GM21737 (cell line): ENCODE measurements around the gene ERI3.

ENCODE experiments used
- ATAC-seq: cut with Tn5 transposase; IDR thresholded peaks from one replicate; pipeline ENCODE4 v1.9.1; 2021; ENCODE audit warnings: mild to moderate bottlenecking, moderate library complexity; ENCODE audit not compliant: unreplicated experiment

Gene ERI3

DNA sequence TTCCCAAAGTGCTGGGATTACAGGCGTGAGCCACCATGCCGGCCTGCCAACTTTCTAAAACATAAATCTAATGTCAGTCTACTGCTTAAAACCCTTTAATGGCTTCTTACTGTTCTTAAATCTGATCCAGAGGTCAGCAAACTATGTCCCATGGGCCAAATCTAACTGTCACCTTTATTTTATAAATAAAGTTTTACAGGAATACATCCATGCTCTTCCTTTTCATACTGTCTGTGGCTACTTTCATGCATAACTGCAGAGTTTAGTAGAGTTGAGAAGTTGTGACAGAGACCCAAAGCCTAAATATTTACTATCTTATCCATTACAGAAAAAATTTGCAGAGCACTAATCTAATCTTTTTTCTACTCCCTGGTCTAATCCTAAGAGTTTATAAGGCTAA, 3.8 kb downstream of the ERI3 start:
- ATAC-seq, result no peak

DNA sequence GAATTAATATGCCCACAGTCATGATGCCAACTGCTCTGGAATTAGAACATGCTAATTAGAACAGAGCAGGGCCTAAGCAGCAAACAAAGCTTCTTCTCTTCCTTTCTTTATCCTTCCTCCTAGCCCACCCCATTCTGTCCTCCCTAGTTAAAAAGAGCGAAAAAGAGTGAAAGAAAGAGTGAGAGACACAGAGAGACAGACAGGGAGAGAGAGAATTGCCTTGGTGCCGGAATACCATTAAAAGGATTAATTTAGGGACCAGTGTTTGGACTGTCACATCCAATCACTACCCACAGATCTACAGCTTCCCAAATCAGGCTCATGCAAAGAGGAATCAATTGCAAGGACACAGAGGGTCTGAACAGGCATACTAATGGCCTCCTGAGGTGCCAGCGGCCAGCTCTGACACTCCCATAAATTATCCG, 7.0 kb downstream of the ERI3 start:
- ATAC-seq, result no peak

DNA sequence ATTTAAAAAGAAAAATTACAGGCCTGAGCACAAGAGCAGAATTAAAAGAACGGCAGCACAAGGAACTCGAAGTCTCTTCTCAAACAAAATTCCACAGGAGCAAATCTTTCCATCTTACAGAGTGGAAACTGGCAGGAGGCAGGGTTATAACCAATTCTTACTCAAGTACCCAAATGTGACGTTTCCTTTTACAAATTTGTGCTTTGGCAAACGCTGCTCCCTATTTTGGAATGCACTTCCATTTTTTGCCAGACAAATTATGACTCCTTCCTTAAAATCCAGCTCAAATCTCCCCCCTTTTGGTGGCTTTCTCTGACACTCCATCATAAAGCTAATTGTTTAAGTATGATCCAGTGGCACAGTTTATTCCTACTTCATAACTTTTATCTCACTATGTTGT, 7.8 kb downstream of the ERI3 start:
- no peak for ATAC-seq

DNA sequence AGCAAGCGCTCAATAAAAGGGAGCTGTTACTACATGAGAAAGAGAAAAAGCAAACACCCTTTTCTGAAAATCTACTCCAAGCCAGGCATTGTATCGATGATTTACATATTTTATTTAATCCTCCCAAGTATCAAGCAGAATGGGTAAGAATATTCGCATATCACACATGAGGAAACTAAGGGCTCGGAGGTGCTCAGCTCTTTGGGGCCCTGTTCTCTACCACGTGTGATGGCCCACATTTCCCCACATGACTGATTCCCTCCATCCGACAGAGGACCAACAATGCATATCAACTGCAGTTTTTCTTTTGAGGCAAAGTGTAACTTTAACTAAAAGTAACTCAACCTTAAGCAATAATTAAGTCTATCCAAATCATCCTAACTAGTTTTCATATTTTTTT, 8.2 kb downstream of the ERI3 start:
- no peak for ATAC-seq

DNA sequence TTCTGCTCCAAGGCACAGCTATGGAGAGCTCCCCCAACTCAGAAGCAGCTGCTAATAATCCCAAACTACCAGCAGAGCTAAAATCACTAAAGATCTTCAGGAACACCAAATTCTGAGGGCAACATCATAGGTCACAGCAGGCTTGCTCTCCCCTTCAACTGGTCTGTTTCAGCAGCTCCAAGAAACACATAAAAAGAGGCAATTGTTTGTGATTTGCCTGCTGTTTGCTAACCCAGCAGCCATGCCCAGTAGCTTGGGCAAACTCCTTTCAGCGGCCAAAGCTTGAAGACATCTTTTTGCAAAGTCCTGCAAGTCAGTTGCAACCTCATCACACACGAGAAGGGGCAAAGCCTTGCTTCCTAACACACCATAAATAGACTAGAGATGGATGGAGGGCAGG, 8.9 kb downstream of the ERI3 start:
- ATAC-seq, result no peak

DNA sequence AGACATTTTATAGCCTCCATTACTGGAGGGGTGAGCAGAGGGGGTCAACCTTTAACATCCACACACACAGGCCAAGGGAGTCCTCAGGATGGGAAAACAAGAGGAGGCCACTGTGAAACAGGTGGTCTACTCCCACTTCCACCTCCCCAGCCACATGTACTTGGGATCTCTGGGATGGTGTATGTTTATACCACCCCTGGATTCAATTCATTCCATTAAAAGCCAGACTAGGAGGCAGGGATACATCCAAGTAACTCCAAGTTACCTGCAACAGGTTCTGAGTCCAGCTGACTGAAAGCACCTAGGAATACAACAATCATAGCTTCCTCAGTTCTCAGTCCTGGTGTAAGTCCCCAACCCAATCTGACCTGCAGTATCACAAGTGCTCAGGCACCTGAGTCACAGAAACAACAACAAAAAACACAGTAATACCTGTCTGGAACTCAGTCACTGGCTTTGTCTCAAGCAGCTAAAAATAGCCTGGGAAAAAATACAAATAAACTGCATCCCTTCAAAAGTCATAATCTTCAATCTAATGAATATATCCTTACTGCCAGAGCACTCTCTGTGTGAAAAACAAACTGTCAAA, 9.8 kb downstream of the ERI3 start:
- no peak for ATAC-seq

DNA sequence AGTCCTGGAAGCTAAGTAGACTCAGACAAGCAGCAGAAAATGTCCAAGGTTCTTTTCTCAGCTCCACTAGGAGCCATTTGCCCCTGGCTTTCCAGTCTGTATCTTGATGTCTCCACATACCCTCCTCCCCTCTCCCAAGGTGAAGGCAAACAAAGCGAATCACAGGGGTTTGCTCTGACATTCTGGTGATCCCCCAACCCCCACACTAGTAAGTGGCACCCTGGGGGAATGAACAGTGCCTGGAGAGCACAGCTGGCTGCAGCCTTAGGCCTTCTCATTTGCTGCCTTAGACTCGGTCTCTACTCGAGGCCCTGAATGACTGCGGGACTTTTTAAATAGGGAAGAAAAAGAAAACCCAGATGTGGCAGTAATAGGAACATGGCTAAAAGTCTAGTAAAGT, 15.3 kb downstream of the ERI3 start:
- ATAC-seq, result no peak

DNA sequence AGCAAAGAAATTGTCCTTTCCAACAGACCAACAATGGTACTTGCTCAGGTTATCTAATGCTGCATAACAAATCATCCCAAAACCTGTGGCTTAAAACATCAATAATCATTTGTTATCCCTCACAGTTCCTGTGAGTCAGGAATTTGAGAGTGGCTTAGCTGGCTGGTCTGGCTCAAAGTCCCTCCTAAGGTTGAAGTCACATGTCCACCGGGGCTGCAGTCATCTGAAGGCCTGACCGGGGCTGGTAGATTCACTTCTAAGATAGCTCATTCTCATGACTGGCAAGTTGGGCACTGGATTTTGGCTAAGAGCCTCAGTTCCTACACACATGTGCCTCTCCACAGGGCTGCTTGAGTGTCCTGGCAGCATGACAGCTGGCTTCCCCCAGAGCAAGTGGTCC, 16.9 kb downstream of the ERI3 start:
- ATAC-seq, result no peak

DNA sequence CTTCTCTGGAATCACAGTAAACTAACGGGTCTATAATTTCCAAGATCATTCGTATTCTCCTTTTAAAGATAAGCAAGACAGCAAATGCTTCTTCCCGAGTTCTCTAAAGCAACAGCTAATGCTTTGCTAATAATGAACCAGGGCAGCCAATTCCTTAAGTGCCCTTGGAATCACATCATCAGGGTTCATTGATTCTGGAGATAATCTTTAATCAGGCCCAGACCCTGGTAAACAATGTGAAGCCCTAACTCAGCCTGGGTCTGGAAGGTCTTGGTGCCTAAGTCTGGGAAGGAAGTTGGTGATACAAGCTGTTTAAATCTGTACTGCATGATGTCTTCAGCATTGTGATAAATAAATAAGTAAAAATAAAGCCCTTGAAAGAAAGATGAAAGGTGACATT, 18.4 kb downstream of the ERI3 start:
- ATAC-seq, result no peak

DNA sequence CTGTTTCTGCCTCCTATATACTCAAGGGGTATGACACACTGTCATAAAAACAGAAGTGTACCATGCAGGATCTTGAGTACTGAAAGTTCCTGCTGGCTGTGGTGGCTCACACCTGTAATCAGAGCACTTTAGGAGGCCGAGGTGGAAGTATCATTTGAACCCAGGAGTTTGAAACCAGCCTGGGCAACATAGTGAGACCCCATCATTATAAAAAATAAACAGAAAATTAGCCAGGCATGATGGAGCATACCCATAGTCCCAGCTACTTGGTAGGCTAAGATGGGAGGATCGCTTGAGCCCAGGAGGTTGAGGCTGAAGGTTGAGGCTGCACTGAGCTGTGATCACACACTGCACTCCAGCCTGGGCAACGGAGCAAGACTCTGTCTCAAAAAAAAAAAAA, 20.1 kb downstream of the ERI3 start:
- ATAC-seq, result no peak

DNA sequence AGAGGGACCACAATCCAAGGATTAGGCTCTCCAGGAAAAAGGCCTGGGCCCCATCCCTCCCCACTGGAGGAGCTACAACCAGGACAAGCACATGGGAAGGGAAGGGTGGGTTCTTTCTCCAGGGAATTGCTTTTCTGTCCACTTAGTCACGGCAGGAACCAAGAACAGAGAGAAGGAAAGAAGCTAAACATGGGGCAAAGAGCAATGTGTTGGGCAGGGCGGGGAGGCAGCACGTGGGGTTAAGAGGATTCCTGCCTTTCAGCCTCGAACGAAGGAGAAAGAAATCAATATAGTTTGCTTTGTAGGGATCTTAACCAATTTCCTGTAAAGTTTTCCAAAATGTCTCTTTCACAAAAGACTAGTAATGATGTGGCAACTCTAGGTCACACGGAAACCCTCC, 21.7 kb downstream of the ERI3 start:
- ATAC-seq, result no peak

DNA sequence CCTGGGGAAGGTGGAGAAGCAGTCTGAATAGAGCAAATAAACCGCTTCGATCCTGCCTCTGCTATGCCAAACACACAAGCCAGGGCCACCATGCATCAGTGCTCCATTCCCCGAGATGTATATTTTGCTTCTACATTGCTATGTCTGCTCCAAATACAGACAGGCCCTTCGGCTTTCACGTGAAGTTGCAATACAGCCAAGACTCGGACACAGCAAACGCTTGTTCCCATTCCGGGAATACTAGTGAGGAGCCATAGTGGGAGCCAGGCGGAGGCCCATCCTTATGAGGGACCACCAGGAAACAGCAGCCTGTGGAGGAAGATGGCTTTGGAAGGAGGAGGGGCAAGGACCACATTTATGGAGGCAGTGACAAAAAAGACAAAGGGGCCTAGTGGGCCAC, 22.6 kb downstream of the ERI3 start:
- no peak for ATAC-seq

DNA sequence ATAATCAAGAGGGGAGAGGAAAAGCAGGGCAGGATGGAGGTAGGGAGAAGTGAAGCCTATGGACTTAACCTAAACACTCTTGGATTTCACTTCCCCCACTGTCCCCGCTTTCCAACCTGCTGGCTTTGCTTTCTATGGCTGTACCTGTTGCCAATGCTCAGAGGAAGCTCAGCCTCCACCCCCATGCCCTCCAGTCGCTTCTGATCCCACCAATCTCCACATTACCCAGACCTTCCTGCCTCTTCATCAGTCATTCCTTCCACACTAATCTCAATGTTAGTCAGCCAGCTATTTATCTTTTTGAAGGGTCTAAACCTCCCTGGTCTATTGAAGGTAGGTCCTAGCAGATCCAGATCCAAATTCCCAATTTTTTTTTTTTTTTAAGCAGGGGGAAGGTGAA, 24.1 kb downstream of the ERI3 start:
- no peak for ATAC-seq

DNA sequence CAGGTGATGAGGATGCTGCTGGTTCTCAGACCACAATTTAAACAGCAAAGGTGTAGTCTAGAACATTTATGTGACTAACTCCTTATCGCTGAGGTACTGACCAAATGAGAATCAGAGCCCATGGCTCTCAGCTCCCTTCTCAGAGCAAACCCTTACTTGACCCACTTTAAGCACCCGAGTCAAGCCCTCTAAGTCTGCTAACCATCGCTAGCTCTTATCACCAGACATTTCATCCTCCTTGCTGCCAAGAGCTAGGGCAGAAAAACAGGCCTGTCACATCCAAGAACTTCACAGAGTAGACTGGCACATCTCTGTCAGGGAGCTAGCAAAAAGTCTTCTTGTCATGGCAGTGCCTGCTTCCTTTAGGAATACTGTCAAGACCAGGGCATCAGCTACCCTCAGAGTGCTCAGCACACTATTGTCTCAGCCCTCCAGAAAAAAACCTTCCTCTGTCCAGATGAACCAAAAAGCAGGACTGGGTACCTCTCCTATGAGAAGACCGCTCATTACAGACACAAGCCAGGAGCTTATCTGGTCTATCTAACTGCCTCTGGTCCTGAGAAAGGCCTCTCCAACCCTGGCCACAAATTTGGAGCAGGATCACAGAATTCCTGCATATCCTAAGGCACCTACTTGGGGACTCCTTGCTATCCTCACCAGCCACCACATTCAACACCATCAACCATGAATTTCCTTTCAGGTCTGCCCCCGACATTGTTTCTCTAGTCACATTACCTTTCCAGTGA, 26.2 kb downstream of the ERI3 start:
- ATAC-seq, result no peak

DNA sequence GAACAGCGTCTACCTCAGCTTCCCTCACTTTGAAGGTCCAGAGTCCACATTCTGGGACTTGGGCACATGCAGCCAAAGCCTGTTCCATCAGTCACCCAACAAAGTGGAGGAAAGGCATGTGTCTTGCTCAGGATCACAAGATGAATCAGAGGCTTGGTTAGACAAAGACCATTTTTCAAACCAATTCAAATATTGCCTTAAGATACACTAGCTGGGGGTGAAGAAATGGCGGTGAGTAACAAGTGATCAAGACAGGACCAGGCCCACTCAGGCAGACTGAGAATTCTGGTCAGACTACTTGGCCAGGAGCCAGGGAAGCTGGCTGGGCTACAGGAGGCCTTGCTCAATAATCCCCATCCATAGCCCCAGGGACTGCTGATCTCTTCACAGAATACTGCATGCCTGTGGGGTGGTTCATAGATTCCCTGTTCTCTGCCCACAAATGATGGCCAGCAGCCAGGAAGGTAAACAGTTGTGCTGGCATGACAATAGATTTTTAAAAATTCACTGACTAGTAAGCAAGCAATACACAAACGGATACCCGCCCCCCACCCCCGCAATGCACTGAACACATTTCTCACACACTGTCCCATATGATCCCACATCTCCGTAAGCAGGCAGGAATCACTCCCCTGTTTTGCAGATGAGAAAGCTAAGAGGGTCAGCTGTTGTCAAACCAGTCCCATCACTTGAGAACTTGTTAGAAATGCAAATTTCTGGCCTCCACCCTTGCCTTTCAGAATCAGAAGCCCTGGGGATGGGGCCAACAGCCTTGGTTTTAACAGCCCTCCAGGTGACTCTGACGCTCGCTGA, 27.2 kb downstream of the ERI3 start:
- no peak for ATAC-seq

DNA sequence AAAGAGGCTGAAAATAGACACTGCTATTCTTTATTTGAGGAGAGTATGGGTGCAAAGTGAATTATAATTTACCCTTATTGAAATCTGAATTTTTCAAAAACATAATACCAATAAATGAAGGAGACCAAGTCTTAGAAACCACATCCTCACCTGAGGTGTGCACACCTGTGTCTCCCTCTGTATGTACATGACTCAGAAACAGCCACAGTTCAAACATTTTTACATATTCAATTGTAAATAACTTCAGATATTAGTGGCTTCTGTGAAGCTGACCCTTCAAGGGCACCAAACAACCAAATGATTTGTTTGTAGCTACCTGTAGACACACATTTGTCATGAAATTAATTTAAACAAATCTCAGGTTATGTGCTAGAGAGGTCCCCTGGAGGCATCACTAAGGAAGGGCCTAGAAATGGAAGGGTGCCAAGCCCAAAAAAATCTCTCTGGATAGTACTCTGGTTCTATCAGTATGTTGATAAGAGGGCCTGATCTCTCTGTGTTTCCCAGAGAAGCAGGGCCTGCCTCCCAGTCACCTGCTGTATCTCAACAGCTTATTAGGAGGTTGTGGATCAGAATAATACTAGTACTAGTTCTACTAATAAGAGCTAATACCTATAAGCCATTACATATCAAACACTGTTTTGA, 28.1 kb downstream of the ERI3 start:
- no peak for ATAC-seq

DNA sequence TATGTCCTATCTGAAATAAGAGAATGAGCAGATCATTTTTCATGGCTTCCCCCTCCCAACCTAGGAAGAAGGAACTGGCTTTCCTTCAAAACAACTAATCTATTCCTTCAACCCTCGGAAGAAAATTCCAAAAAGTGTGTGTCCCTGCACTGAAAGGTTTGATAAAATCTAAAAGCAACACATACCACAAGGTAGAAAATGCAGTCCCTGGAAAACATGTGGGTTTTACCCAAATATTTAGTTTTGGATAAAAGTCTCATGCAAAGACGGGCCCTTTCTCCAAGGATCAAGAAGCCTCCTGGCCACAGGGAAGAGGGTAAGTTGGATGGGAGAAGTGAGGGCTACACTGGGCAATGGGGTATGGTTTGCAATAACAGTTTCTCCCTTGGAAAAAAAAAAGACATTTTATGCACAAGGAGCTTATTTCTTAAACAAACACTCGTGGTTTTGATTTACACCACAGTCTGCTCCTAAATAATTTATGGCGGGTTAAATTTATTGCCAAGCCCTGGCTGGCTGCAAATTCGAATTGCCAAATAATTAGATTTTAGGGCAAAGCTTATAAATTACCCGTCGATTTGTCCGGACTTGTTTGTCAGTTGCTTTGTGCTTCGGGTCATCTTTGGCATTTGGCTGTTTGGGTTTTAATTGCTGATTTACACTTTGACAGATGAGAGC, 28.9 kb downstream of the ERI3 start:
- ATAC-seq, result no peak

DNA sequence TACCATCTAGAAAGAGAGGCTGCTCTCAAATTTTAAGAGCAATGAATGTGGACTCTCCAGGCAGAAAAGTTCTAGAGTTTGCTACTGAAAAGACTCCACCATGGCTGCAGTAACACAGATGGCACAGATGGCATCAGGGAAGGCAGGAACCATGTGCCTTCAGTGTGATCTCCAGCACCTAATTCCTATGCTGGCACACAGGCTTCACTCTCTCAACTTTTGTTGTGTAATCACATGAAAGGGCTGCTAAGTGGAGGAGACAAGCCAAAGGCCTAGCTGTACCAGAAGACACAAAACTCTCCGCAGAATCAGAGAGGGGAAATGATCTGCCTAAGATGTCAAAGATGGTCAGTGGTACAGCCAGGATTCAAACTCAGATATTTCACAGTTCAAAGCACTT, 31.1 kb downstream of the ERI3 start:
- no peak for ATAC-seq

DNA sequence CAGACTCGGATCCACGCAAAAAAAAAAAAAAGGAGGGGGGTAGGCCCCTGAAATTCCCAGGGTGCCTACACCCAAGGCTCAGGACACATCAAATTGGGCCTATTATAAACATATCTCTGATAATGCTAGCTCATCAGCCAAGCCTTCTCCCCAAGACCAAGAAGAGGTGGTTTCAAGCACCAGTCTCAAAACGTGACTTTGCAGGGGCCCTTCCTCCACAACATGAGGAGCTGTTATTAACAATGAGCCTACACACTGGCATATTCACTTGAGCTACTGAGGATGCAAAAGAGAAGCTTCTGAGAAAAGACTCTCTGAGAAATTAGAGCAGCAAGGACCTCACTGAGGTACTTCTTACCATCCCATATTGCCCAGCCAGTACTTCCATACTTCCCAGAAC, 32.7 kb downstream of the ERI3 start:
- ATAC-seq, result no peak

DNA sequence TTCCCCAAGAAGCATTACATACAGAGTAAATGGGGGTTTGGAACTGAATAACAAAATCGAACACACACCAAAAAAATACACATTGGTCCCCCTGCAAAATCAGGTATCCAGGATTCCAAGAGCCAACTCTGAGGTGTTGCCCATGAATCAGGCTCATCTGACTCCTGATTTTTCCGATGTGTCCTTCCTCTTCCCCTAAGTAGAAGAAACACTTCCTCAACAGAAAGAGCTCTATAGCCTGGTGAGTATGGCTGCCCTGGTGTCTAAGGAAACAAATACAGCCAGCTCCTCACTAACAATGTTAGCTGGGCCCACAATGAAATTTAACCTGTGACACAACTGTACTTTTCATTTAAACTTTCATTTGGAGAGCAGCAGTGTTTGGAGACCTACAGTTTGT, 33.6 kb downstream of the ERI3 start:
- ATAC-seq, result no peak
